OCI-LY7 (cell line): ENCODE measurements around the gene TPD52L2.

Experiments
- CTCF ChIP-seq: fragments of 200-600 bp; sonication (generic); conservative IDR thresholded peaks from 2 replicates; pipeline ENCODE4 v1.5.1; 2014; ENCODE audit warnings: mild to moderate bottlenecking, antibody characterized with exemption, low read length, moderate library complexity, mixed read lengths
- EZH2phosphoT487 ChIP-seq: fragments of 200-600 bp; sonication (generic); IDR thresholded peaks from 2 replicates; pipeline ENCODE4 v1.6.1; 2018; ENCODE audit warnings: low read depth, borderline replicate concordance, mild to moderate bottlenecking, mixed run types, antibody characterized with exemption, low read length, moderate library complexity, mixed read lengths

GRCh38 chr20:63911176-63911575, 46.1 kb downstream of the TPD52L2 start:
- TF ChIP-seq CTCF (no peak), EZH2phosphoT487 (no peak)
